ENCODE results near the gene MED13L.
"Not testable (repeated sequence)": the region's sequence is repeated elsewhere in the genome, so short reads cannot be mapped to it uniquely, and the experiment has no call there.

Gene MED13L

GRCh38 chr12:116145451-116145850 lies 132.0 kb downstream of the MED13L start:
- no peak for DNase-seq

GRCh38 chr12:116144384-116144783 lies 133.1 kb downstream of the MED13L start:
- no peak for DNase-seq

- DNase-seq, result no peak
These were observed 133.6 kb downstream of the MED13L start for GRCh38 chr12:116143909-116144308.

GRCh38 chr12:116142936-116143898 lies 134.3 kb downstream of the MED13L start:
- peak; percentile 83 for DNase-seq

GRCh38 chr12:116141833-116142162 lies 135.7 kb downstream of the MED13L start:
- no peak for DNase-seq

GRCh38 chr12:116141110-116141832 lies 136.2 kb downstream of the MED13L start:
- DNase-seq, result peak; percentile 72

GRCh38 chr12:116140529-116140928 lies 137.0 kb downstream of the MED13L start:
- DNase-seq, result no peak

GRCh38 chr12:116138781-116139180 lies 138.7 kb downstream of the MED13L start:
- no peak for DNase-seq

- no peak for DNase-seq
These were observed 139.1 kb downstream of the MED13L start for GRCh38 chr12:116138364-116138763.

GRCh38 chr12:116137318-116137717 lies 140.2 kb downstream of the MED13L start:
- DNase-seq, result no peak

GRCh38 chr12:116136340-116136739 lies 141.2 kb downstream of the MED13L start:
- peak; percentile 47 for DNase-seq

- DNase-seq, result peak; percentile 50
These were observed 142.1 kb downstream of the MED13L start for GRCh38 chr12:116135209-116135930.

- DNase-seq, result no peak
These were observed 143.8 kb downstream of the MED13L start for GRCh38 chr12:116133636-116134214.

- peak; percentile 35 for DNase-seq
These were observed 144.3 kb downstream of the MED13L start for GRCh38 chr12:116133149-116133548.

- not testable (repeated sequence) for DNase-seq
These were observed 145.5 kb downstream of the MED13L start for GRCh38 chr12:116131987-116132386.

GRCh38 chr12:116131176-116131575 lies 146.3 kb downstream of the MED13L start:
- DNase-seq, result no peak

- DNase-seq, result peak; percentile 45
These were observed 147.1 kb downstream of the MED13L start for GRCh38 chr12:116130431-116130830.

GRCh38 chr12:116128779-116129178 lies 148.7 kb downstream of the MED13L start:
- no peak for DNase-seq

GRCh38 chr12:116127859-116128258 lies 149.6 kb downstream of the MED13L start:
- DNase-seq, result no peak

- no peak for DNase-seq
These were observed 150.9 kb downstream of the MED13L start for GRCh38 chr12:116126610-116127009.

GRCh38 chr12:116125956-116126566 lies 151.4 kb downstream of the MED13L start:
- no peak for DNase-seq

GRCh38 chr12:116125084-116125483 lies 152.4 kb downstream of the MED13L start:
- no peak for DNase-seq
